Spleen (tissue), 7 donors: ENCODE results near the gene RERE.

ENCODE experiments used
- POLR2AphosphoS5 ChIP-seq, 3 donors: sonication (generic); formaldehyde crosslinking; IDR thresholded peaks; one replicate each; pipeline ENCODE4 v1.5.1; 2017; ENCODE audit warnings: antibody characterized with exemption in 3 of 3
- TF ChIP-seq, protein P1 (sequence below), 11 experiments: fragments of 200-600 bp in 7 of 11; fragments of 450-650 bp in 4 of 11; sonication (generic) in 4 of 11; IDR thresholded peaks in 8 of 11; conservative IDR thresholded peaks in 3 of 11; 1 replicate in 7 of 11; 2 replicates in 4 of 11; pipeline versions ENCODE4 v1.4.0 to v1.8.0; 2016 to 2021; ENCODE audit warnings: antibody characterized with exemption in 11 of 11, inconsistent platforms in 4 of 11, mild to moderate bottlenecking in 1 of 11
- donor health status: DM: no; HTN: no; CAD: no; lungs with moderate emphysema.
- donor health status: DM: no; HTN: no; CAD: no.
- donor health status: DM: no; HTN: no; CAD: no.

DNA sequence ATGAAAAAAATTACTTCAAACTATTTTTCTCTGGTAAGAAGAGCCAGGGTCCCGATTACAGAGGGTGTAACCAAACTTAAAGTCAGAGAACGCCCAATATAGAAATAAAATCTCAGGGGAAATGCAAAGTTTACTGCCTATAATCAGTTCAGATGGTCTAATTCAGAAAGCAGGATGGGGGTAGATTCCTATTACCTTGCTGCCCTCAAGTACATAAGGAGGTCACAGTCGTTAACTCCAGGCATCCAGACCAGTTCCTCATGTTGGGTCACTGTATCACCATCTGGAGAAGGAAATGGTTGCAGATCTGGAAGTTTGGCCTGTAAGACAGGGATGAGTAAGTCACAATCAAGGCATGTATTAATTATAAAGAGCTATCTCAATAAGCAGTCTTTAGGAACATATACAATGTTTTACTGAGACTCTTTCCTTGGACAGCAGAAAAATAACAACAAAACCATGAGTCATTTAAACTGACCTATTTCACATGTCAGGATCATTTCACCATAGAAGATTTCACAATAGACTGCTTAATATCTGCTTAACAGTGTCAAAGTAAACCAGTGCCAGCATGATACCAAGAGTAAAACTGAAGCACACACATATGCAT is 320.1 kb downstream of the RERE start:
- TF ChIP-seq, protein P1, sequence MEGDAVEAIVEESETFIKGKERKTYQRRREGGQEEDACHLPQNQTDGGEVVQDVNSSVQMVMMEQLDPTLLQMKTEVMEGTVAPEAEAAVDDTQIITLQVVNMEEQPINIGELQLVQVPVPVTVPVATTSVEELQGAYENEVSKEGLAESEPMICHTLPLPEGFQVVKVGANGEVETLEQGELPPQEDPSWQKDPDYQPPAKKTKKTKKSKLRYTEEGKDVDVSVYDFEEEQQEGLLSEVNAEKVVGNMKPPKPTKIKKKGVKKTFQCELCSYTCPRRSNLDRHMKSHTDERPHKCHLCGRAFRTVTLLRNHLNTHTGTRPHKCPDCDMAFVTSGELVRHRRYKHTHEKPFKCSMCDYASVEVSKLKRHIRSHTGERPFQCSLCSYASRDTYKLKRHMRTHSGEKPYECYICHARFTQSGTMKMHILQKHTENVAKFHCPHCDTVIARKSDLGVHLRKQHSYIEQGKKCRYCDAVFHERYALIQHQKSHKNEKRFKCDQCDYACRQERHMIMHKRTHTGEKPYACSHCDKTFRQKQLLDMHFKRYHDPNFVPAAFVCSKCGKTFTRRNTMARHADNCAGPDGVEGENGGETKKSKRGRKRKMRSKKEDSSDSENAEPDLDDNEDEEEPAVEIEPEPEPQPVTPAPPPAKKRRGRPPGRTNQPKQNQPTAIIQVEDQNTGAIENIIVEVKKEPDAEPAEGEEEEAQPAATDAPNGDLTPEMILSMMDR (IDR thresholded peaks at IDR 0.05 in 8 of 11, conservative IDR thresholded peaks at IDR 0.05 in 3 of 11), result no peak
- TF ChIP-seq POLR2AphosphoS5 (IDR thresholded peaks at IDR 0.05), result no peak
